CD4-positive, alpha-beta T cell (primary cell): ENCODE data around the gene NFIA. TPM values are rescaled to one million over a fixed set of nuclear protein-coding genes. Genes with fewer than 3 reads are reported as not detected.

Experiments
- ATAC-seq: fragments of 200-7000 bp; cut with Tn5 transposase; one replicate; pipeline ENCODE4 v1.10.0; 2022; ENCODE audit warnings: mild to moderate bottlenecking; ENCODE audit not compliant: poor library complexity
- CTCF ChIA-PET: fragments of 350-600 bp; sonication (Branson Sonifier 250); formaldehyde crosslinking; loops from one replicate; lab custom pipeline; 2021; ENCODE audit warnings: antibody characterized with exemption, inconsistent platforms; lab: Charles Lee
- POLR2A ChIA-PET: fragments of 350-600 bp; sonication (Branson Sonifier 250); formaldehyde crosslinking; loops from one replicate; lab custom pipeline; 2021; ENCODE audit warnings: antibody characterized with exemption, inconsistent platforms; lab: Charles Lee
- DNase-seq, 14 experiments: peaks; one replicate each; pipeline ENCODE4 v3.0.0-alpha.2; 2013 to 2020; ENCODE audit warnings: mixed read lengths in 2 of 14
- H3K27ac ChIP-seq, 2 donors: one replicate each; pipeline versions ENCODE4 v1.5.1 to v1.7.0; 2013; ENCODE audit warnings: low read length in 2 of 2, low read depth in 1 of 2, mild to moderate bottlenecking in 1 of 2
- H3K27me3 ChIP-seq, 2 experiments: 1 replicate in 1 of 2; 2 replicates in 1 of 2; pipeline versions ENCODE4 v1.6.1 to v1.7.0; 2013; ENCODE audit warnings: low read length in 2 of 2, control low read depth in 1 of 2, mild to moderate bottlenecking in 1 of 2, moderate library complexity in 1 of 2; ENCODE audit not compliant: insufficient read depth in 2 of 2, control insufficient read depth in 1 of 2
- H3K36me3 ChIP-seq: one replicate; pipeline ENCODE4 v1.6.1; 2013; ENCODE audit warnings: low read length, control low read depth; ENCODE audit not compliant: insufficient read depth
- H3K4me1 ChIP-seq: one replicate; pipeline ENCODE4 v1.6.1; 2013; ENCODE audit warnings: low read length, control low read depth; ENCODE audit not compliant: insufficient read depth
- H3K4me3 ChIP-seq: one replicate; pipeline ENCODE4 v1.5.1; 2013; ENCODE audit warnings: mild to moderate bottlenecking, low read length, moderate library complexity
- H3K9me3 ChIP-seq, 2 experiments: 1 replicate in 1 of 2; 2 replicates in 1 of 2; pipeline versions ENCODE4 v1.6.1 to v1.7.0; 2013; ENCODE audit warnings: low read length in 2 of 2, mild to moderate bottlenecking in 2 of 2, control low read depth in 1 of 2, moderate library complexity in 1 of 2; ENCODE audit not compliant: control insufficient read depth in 1 of 2, insufficient read depth in 1 of 2
- H3K27ac Mint-ChIP-seq: one replicate; pipeline ENCODE4 v1.8.0; 2020; ENCODE audit warnings: mixed read lengths
- H3K27me3 Mint-ChIP-seq: one replicate; pipeline ENCODE4 v1.8.0; 2021; ENCODE audit warnings: mixed read lengths
- H3K36me3 Mint-ChIP-seq: one replicate; pipeline ENCODE4 v1.8.0; 2021; ENCODE audit warnings: low read depth, mixed read lengths
- H3K4me1 Mint-ChIP-seq: one replicate; pipeline ENCODE4 v1.8.0; 2021; ENCODE audit warnings: low read depth, mixed read lengths
- H3K4me3 Mint-ChIP-seq: one replicate; pipeline ENCODE4 v1.8.0; 2020; ENCODE audit warnings: mild to moderate bottlenecking, mixed read lengths
- H3K9me3 Mint-ChIP-seq: one replicate; pipeline ENCODE4 v1.8.0; 2020; ENCODE audit warnings: mixed read lengths
- intact Hi-C, 2 experiments: fragments of 100-400 bp; cut with DNase I in 1 of 2; cut with micrococcal nuclease in 1 of 2; formaldehyde crosslinking; loops; one replicate each; pipeline versions ENCODE4 v1.15.1 to v1.9.0; 2023 to 2025; cut with DNase I, micrococcal nuclease
- total RNA-seq, 174 experiments: library from RNA in 2 of 174; stranded (reverse) in 2 of 174; gene quantifications; one replicate each; pipeline ENCODE4 v1.2.3 and lab custom pipeline; 2021 to 2026
- TF ChIP-seq, protein P1 (sequence below): fragments of 200-600 bp; IDR thresholded peaks from one replicate; pipeline ENCODE4 v1.8.0; 2022; ENCODE audit warnings: antibody characterized with exemption, mild to moderate bottlenecking

NFIA gene
- total RNA-seq, 2 experiments from 2014 or later, result 4.8 to 5.9 TPM

DNA sequence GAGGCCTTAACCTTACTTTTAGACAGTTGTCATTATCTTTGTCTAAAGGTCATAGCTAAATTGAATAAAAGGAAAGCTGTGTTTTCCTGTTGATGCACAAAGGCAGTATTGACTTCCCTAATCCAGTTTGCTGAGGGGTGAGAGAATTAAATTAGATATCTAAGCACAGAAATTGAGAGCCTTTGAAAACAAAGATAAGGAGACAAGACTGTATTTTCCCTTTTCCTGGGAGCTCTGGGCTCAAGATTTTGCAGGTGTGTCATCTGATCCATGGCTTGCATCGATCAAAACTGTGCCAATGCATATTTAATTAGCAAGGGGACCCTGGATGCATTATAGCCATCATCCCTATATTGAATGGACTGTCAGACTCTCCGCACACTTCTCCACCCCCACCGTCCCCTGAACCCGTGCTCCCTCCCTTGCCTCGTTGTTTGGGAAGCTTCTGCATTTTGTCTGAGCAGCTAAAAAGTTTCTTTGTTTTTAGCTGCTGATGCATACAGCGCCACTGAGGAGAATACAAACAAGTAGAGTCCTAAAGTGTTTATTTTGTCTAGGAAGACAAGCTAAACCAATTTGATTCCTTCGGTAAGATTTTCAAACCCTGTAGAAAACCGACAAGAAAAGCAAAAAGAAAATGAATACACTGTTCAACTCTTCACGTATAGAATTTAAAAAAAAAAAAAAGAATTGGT lies 186.3 kb downstream of the NFIA start:
- H3K9me3 Mint-ChIP-seq, result no peaks in the 10 kb centered on the region
- Histone ChIP-seq H3K27ac (no peak overlapping the region), H3K9me3 (no peaks in the 10 kb centered on the region), H3K36me3 (no peaks in the 10 kb centered on the region), H3K4me3 (no peak overlapping the region), H3K4me1 (no peaks in the 10 kb centered on the region), H3K27me3 (no peaks in the 10 kb centered on the region)
- ChIA-PET POLR2A (interaction anchor here (1.0 kb wide), 1 partner anchor 191 kb away, joined by 3 read pairs; no protein-coding TSS in a partner anchor), CTCF (interaction anchor here (0.8 kb wide), 1 partner anchor 10 kb away, joined by 3 read pairs; no protein-coding TSS in a partner anchor)
- H3K36me3 Mint-ChIP-seq, result no peaks in the 10 kb centered on the region
- no peaks in the 10 kb centered on the region for H3K27me3 Mint-ChIP-seq
- no peak overlapping the region for H3K4me3 Mint-ChIP-seq
- DNase-seq (no peak), ATAC-seq (no peak)
- peaks cover 17% of the 10 kb centered on the region for H3K4me1 Mint-ChIP-seq
- intact Hi-C loops, result no loop called here
- H3K27ac Mint-ChIP-seq, result no peak overlapping the region
- TF ChIP-seq, protein P1, sequence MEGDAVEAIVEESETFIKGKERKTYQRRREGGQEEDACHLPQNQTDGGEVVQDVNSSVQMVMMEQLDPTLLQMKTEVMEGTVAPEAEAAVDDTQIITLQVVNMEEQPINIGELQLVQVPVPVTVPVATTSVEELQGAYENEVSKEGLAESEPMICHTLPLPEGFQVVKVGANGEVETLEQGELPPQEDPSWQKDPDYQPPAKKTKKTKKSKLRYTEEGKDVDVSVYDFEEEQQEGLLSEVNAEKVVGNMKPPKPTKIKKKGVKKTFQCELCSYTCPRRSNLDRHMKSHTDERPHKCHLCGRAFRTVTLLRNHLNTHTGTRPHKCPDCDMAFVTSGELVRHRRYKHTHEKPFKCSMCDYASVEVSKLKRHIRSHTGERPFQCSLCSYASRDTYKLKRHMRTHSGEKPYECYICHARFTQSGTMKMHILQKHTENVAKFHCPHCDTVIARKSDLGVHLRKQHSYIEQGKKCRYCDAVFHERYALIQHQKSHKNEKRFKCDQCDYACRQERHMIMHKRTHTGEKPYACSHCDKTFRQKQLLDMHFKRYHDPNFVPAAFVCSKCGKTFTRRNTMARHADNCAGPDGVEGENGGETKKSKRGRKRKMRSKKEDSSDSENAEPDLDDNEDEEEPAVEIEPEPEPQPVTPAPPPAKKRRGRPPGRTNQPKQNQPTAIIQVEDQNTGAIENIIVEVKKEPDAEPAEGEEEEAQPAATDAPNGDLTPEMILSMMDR, result no peak

DNA sequence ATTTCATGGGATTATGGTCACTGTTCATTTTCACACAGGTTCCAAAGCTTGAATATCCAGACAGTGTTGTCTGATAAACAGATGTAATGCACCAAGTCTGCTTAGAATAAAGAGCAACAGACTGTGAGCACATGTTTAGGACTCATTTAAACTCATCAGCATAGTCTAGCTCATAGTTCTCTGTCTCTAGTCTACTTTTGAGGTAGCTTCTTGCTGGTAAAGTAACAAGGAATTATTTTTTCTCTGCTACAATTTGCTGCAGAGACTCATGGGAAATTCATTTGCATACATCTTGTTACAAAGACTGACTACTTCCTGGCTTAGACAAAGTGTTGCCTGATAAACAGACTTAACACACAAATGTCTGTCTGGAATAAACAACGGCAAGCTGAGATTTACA lies 187.2 kb downstream of the NFIA start:
- H3K27me3 ChIP-seq, result no peaks in the 10 kb centered on the region
- H3K27me3 Mint-ChIP-seq, result no peaks in the 10 kb centered on the region
- H3K9me3 ChIP-seq, result no peaks in the 10 kb centered on the region
- ChIA-PET POLR2A (interaction anchor here (1.0 kb wide), 1 partner anchor 192 kb away, joined by 3 read pairs; no protein-coding TSS in a partner anchor), CTCF (interaction anchor here (0.8 kb wide), 1 partner anchor 10 kb away, joined by 3 read pairs; no protein-coding TSS in a partner anchor)
- no peak overlapping the region for H3K4me3 ChIP-seq
- ATAC-seq (no peak), DNase-seq (no peak)
- TF ChIP-seq, protein P1, result no peak
- H3K4me3 Mint-ChIP-seq, result no peak overlapping the region
- no peaks in the 10 kb centered on the region for H3K4me1 ChIP-seq
- no peaks in the 10 kb centered on the region for H3K36me3 Mint-ChIP-seq
- H3K4me1 Mint-ChIP-seq, result peaks cover 17% of the 10 kb centered on the region
- intact Hi-C loops, result no loop called here
- H3K36me3 ChIP-seq, result no peaks in the 10 kb centered on the region
- no peaks in the 10 kb centered on the region for H3K9me3 Mint-ChIP-seq
- H3K27ac ChIP-seq, result no peak overlapping the region
- no peak overlapping the region for H3K27ac Mint-ChIP-seq

- H3K36me3 Mint-ChIP-seq, result no peaks in the 10 kb centered on the region
Measured at GRCh38 chr1:61270107-61270506, 187.7 kb downstream of the NFIA start.

More at GRCh38 chr1:61270107-61270506, 187.7 kb downstream of the NFIA start:
- no peaks in the 10 kb centered on the region for H3K9me3 ChIP-seq
- ChIA-PET POLR2A (no interaction called here), CTCF (no interaction called here)
- H3K4me1 ChIP-seq, result no peaks in the 10 kb centered on the region
- TF ChIP-seq, protein P1, result no peak
- H3K9me3 Mint-ChIP-seq, result no peaks in the 10 kb centered on the region
- no peaks in the 10 kb centered on the region for H3K36me3 ChIP-seq
- H3K4me1 Mint-ChIP-seq, result peaks cover 17% of the 10 kb centered on the region
- no peak overlapping the region for H3K4me3 ChIP-seq
- no peaks in the 10 kb centered on the region for H3K27me3 ChIP-seq
- H3K27ac Mint-ChIP-seq, result no peak overlapping the region
- no peak overlapping the region for H3K4me3 Mint-ChIP-seq
- no peak for ATAC-seq
- H3K27me3 Mint-ChIP-seq, result no peaks in the 10 kb centered on the region
- intact Hi-C loops, result no loop called here
- DNase-seq, result no peak
- no peak overlapping the region for H3K27ac ChIP-seq
